HG02938 (cell line): ENCODE measurements around the gene HSD3B7.
"Not testable (repeated sequence)": the region's sequence is repeated elsewhere in the genome, so short reads cannot be mapped to it uniquely, and the experiment has no call there.

Experiments used
- ATAC-seq: cut with Tn5 transposase; IDR thresholded peaks from one replicate; pipeline ENCODE4 v1.9.1; 2021; ENCODE audit warnings: mild to moderate bottlenecking, moderate library complexity; ENCODE audit not compliant: unreplicated experiment

Gene HSD3B7

GRCh38 chr16:31017756-31018155 lies 32.7 kb downstream of the HSD3B7 start:
- ATAC-seq: not testable (repeated sequence)

GRCh38 chr16:31020536-31020935 lies 35.5 kb downstream of the HSD3B7 start:
- no peak for ATAC-seq

- ATAC-seq: no peak
These were observed 37.7 kb downstream of the HSD3B7 start for GRCh38 chr16:31022544-31023251.

- ATAC-seq: no peak
These were observed 38.2 kb downstream of the HSD3B7 start for GRCh38 chr16:31023252-31023602.

- ATAC-seq: no peak
These were observed 38.7 kb downstream of the HSD3B7 start for GRCh38 chr16:31023627-31024226.

- no peak for ATAC-seq
These were observed 40.3 kb downstream of the HSD3B7 start for GRCh38 chr16:31025339-31025738.

GRCh38 chr16:31029272-31029671 lies 44.3 kb downstream of the HSD3B7 start:
- ATAC-seq: no peak

- no peak for ATAC-seq
These were observed 46.3 kb downstream of the HSD3B7 start for GRCh38 chr16:31031276-31031675.

- ATAC-seq: peak; percentile 71
These were observed 48.0 kb downstream of the HSD3B7 start, which contains the start of gene STX4 for GRCh38 chr16:31032736-31033708. Gene STX4 (plus strand): TSS chr16:31033558. CDS start chr16:31033806, 248 bp downstream.

- ATAC-seq: peak; percentile 32
These were observed 48.9 kb downstream of the HSD3B7 start for GRCh38 chr16:31033709-31034492.

GRCh38 chr16:31036691-31037090 lies 51.7 kb downstream of the HSD3B7 start:
- ATAC-seq: no peak
